PC-9 (cell line): ENCODE data around the gene C1R. TPM values are rescaled to one million over a fixed set of nuclear protein-coding genes. Genes with fewer than 3 reads are reported as not detected.

Source experiments
- BruUV-seq: library from RNA; stranded (reverse); fragments of 400-500 nt; replicated peaks from 2 replicates; lab custom pipeline; 2021; lab: Mats Ljungman, UMichigan
- CTCF ChIA-PET: fragments of 300-600 bp; sonication (Branson Sonifier 250); formaldehyde crosslinking; loops from one replicate; lab custom pipeline; 2022; ENCODE audit warnings: antibody characterized with exemption; lab: Charles Lee
- POLR2A ChIA-PET: fragments of 300-600 bp; sonication (Branson Sonifier 250); formaldehyde crosslinking; loops from one replicate; lab custom pipeline; 2022; ENCODE audit warnings: antibody characterized with exemption; ENCODE audit not compliant: unreplicated experiment; lab: Charles Lee
- DNase-seq, 2 experiments: peaks; one replicate each; pipeline versions ENCODE4 v3.0.0 to v3.0.0-alpha.2; 2015 to 2022; ENCODE audit warnings: mixed read lengths in 1 of 2
- H2AFZ ChIP-seq: fragments of 200-600 bp; sonication (generic); 2 replicates; pipeline ENCODE4 v1.8.1; 2017; ENCODE audit warnings: antibody characterized with exemption
- H3F3A ChIP-seq: fragments of 200-600 bp; sonication (generic); 2 replicates; pipeline ENCODE4 v1.8.1; 2017; ENCODE audit warnings: antibody characterized with exemption, mild to moderate bottlenecking, low read depth; ENCODE audit not compliant: insufficient read depth
- H3K27ac ChIP-seq: fragments of 200-600 bp; sonication (generic); 2 replicates; pipeline ENCODE4 v1.6.1; 2016; ENCODE audit warnings: mixed run types
- H3K27me3 ChIP-seq: fragments of 200-600 bp; sonication (generic); 2 replicates; pipeline ENCODE4 v1.6.1; 2016; ENCODE audit warnings: low read depth, mixed run types; ENCODE audit not compliant: insufficient read depth
- H3K36me3 ChIP-seq: fragments of 200-600 bp; sonication (generic); 2 replicates; pipeline ENCODE4 v1.6.1; 2016; ENCODE audit warnings: low read depth, mixed run types
- H3K4me1 ChIP-seq: fragments of 200-600 bp; sonication (generic); replicated peaks from 2 replicates; pipeline ENCODE4 v1.6.1; 2016; ENCODE audit warnings: mixed run types; ENCODE audit not compliant: insufficient read depth
- H3K4me2 ChIP-seq: fragments of 200-600 bp; sonication (generic); 2 replicates; pipeline ENCODE4 v1.6.1; 2017; ENCODE audit warnings: mixed run types
- H3K4me3 ChIP-seq: fragments of 200-600 bp; sonication (generic); 2 replicates; pipeline ENCODE4 v1.6.1; 2016; ENCODE audit warnings: mixed run types
- H3K79me2 ChIP-seq: fragments of 200-600 bp; sonication (generic); 2 replicates; pipeline ENCODE4 v1.6.1; 2017; ENCODE audit warnings: low read depth, mixed run types
- H3K9me2 ChIP-seq: fragments of 200-600 bp; sonication (generic); 2 replicates; pipeline ENCODE4 v1.8.1; 2017; ENCODE audit warnings: mild to moderate bottlenecking; ENCODE audit not compliant: insufficient read depth
- H3K9me3 ChIP-seq: fragments of 200-600 bp; sonication (generic); 2 replicates; pipeline ENCODE4 v1.8.1; 2016; ENCODE audit warnings: low read depth; ENCODE audit not compliant: insufficient read depth
- H4K20me1 ChIP-seq: fragments of 200-600 bp; sonication (generic); 2 replicates; pipeline ENCODE4 v1.8.1; 2017; ENCODE audit not compliant: insufficient read depth
- EZH2 ChIP-seq: fragments of 200-600 bp; sonication (generic); IDR thresholded peaks from 2 replicates; pipeline ENCODE4 v1.8.0; 2017; ENCODE audit warnings: antibody characterized with exemption, low read depth
- intact Hi-C: fragments of 100-400 bp; cut with micrococcal nuclease; formaldehyde crosslinking; loops from one replicate; pipeline ENCODE4 v1.10.0; 2022; ENCODE audit not compliant: unreplicated experiment
- total RNA-seq: library from RNA; stranded (reverse); gene quantifications from 2 replicates; pipeline ENCODE4 v1.2.3, GENCODE V29; 2021
- TF ChIP-seq, protein P1 (sequence below): fragments of 200-600 bp; sonication (generic); conservative IDR thresholded peaks from 2 replicates; pipeline ENCODE4 v1.6.1; 2017; ENCODE audit warnings: mixed run types, antibody characterized with exemption, mild to moderate bottlenecking, moderate library complexity

Gene C1R
- total RNA-seq, 1 experiment from 2014 or later: 24.0 TPM

DNA sequence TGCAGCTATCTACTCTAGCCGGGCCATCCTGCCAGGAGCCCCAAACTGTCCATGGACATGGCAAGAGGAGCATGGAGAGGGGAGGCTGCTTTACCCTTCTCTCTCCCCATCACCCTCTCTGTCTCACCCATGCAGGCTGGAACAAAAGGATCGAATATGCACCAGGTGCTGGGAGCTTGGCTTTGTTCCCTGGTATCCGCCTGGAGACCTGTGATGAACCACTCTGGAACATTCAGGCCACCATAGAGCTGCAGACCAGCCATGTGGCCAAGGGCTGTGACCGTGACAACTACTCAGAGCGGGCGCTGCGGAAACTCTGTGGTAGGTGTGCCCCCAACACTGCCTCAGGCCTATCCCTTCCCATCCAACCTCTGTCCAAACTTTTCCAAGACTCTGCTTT, 43.8 kb upstream of the C1R start:
- Histone ChIP-seq H3K9me2 (no peaks in the 10 kb centered on the region), H3K27me3 (no peaks in the 10 kb centered on the region), H3K4me2 (no peak overlapping the region), H2AFZ (no peak overlapping the region), H3F3A (no peaks in the 10 kb centered on the region), H3K9me3 (no peaks in the 10 kb centered on the region), H3K27ac (no peak overlapping the region), H3K4me1 (peaks cover 8% of the 10 kb centered on the region), H4K20me1 (no peaks in the 10 kb centered on the region), H3K36me3 (peaks cover 17% of the 10 kb centered on the region), H3K4me3 (no peak overlapping the region), H3K79me2 (peaks cover 5% of the 10 kb centered on the region; the same call in 1 of the 2 replicates)
- DNase-seq: no peak
- CTCF ChIA-PET: no interaction called here
- POLR2A ChIA-PET: interaction anchor here (0.6 to 0.7 kb wide), 2 partner anchors 10 to 490 kb away, joined by 4 read pairs; no protein-coding TSS in a partner anchor
- intact Hi-C loops: no loop called here
- BruUV-seq: no TSS peak
- TF ChIP-seq EZH2: no peak
- TF ChIP-seq, protein P1, sequence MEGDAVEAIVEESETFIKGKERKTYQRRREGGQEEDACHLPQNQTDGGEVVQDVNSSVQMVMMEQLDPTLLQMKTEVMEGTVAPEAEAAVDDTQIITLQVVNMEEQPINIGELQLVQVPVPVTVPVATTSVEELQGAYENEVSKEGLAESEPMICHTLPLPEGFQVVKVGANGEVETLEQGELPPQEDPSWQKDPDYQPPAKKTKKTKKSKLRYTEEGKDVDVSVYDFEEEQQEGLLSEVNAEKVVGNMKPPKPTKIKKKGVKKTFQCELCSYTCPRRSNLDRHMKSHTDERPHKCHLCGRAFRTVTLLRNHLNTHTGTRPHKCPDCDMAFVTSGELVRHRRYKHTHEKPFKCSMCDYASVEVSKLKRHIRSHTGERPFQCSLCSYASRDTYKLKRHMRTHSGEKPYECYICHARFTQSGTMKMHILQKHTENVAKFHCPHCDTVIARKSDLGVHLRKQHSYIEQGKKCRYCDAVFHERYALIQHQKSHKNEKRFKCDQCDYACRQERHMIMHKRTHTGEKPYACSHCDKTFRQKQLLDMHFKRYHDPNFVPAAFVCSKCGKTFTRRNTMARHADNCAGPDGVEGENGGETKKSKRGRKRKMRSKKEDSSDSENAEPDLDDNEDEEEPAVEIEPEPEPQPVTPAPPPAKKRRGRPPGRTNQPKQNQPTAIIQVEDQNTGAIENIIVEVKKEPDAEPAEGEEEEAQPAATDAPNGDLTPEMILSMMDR: no peak

DNA sequence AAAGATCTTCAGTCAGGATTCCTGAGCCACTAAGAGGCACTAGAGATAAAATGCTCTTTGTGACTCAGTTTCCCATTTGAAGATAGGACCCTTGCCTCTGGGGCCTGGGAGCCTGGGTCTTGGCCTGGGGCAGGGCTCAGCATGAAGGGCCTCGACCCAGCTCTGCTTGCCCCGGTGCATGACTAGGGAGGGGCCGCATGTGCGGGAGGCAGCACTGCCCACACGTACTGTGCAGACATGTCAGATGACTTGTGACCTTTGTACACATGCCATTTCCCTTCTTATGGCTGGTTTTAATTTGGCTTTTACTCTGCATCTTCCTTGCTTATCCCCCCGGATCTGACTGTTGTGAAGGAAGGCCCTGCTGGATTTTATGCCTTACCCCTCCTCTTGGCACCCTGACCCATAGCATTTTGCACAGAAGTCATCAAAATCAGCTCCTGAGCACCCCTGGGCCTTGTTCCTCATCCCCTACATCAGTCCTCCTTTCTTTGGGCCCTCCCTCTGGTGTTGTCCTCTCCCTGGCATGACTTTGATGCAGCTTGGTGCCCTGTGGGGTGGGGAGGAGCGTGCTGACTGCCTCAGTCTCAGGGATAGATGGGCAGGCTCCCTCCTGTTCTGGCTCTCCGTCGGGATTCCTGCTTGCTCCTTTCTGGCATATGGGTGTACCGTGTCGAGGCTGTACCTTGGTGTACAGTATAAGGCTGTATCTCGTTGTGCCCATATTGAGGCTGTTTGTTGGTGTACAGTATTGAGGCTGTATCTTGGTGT, 42.3 kb upstream of the C1R start:
- Histone ChIP-seq H3F3A (peaks cover 6% of the 10 kb centered on the region; the same call in 1 of the 2 replicates), H3K79me2 (peaks cover 5% of the 10 kb centered on the region; the same call in 1 of the 2 replicates), H2AFZ (no peak overlapping the region), H3K27ac (no peak overlapping the region), H3K9me3 (no peaks in the 10 kb centered on the region), H3K36me3 (peaks cover 17% of the 10 kb centered on the region), H3K4me1 (peaks cover 12% of the 10 kb centered on the region), H3K4me2 (no peak overlapping the region), H3K9me2 (no peaks in the 10 kb centered on the region), H3K4me3 (no peak overlapping the region), H4K20me1 (no peaks in the 10 kb centered on the region), H3K27me3 (no peaks in the 10 kb centered on the region)
- intact Hi-C loops: no loop called here
- TF ChIP-seq EZH2: no peak
- TF ChIP-seq, protein P1: no peak
- POLR2A ChIA-PET: no interaction called here
- no TSS peak for BruUV-seq
- DNase-seq: no peak
- CTCF ChIA-PET: interaction anchor here (0.8 kb wide), 1 partner anchor 584 kb away, joined by 3 read pairs; no protein-coding TSS in a partner anchor

DNA sequence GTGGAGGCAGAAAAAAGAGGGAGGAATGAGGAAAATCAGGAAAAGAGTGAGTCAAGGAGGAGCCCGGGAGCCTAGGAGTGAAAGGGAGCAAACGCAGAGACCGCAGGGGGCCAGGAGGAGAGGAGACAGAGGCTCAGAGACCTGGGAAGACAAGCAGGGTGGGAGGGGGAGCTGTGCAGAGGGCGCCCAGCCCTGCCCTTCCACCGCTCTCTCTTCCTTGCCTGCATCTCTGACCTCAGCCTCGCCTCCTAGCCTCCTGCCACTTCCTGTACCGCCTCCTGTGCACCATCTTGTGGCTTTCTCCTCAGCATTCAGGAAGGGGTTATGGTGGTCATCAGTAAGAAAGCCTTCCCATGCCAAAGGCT, 39.2 kb upstream of the C1R start:
- Histone ChIP-seq H4K20me1 (no peaks in the 10 kb centered on the region), H3K27ac (no peak overlapping the region), H3K4me2 (peak overlapping the region; percentile 98), H3K79me2 (peaks cover 5% of the 10 kb centered on the region; the same call in 1 of the 2 replicates), H3K4me3 (peak overlapping the region; percentile 66), H3F3A (peaks cover 6% of the 10 kb centered on the region; the same call in 1 of the 2 replicates), H3K36me3 (peaks cover 6% of the 10 kb centered on the region; the same call in 1 of the 2 replicates), H3K27me3 (no peaks in the 10 kb centered on the region), H3K4me1 (peaks cover 19% of the 10 kb centered on the region), H3K9me3 (no peaks in the 10 kb centered on the region), H2AFZ (peak overlapping the region; percentile 73; the same call in 1 of the 2 replicates), H3K9me2 (no peaks in the 10 kb centered on the region)
- intact Hi-C loops: no loop called here
- CTCF ChIA-PET: interaction anchor here (0.5 to 0.7 kb wide), 2 partner anchors 206 to 304 kb away, joined by 3 to 4 read pairs; no protein-coding TSS in a partner anchor
- POLR2A ChIA-PET: interaction anchor here (0.6 kb wide), 1 partner anchor 23 kb away, joined by 8 read pairs; no protein-coding TSS in a partner anchor
- peak in 1 of 2 experiments; percentile 37 for DNase-seq
- BruUV-seq: no TSS peak
- TF ChIP-seq EZH2: no peak
- TF ChIP-seq, protein P1: no peak
